Vagina (tissue), 2 donors: ENCODE measurements around the gene B4GALNT4. TPM values are rescaled to one million over a fixed set of nuclear protein-coding genes. Genes with fewer than 3 reads are reported as not detected.
"Not testable (repeated sequence)": the region's sequence is repeated elsewhere in the genome, so short reads cannot be mapped to it uniquely, and the experiment has no call there.

ENCODE experiments used
- DNase-seq, 2 donors: peaks; one replicate each; pipeline ENCODE4 v3.0.0-alpha.2; 2017; ENCODE audit errors: extremely low spot score in 2 of 2
- H3K27ac ChIP-seq: fragments of 200-600 bp; sonication (generic); one replicate; pipeline ENCODE4 v1.5.1; 2019
- H3K27me3 ChIP-seq: fragments of 200-600 bp; sonication (generic); one replicate; pipeline ENCODE4 v1.5.1; 2019
- H3K36me3 ChIP-seq, 2 donors: fragments of 200-600 bp; sonication (generic); one replicate each; pipeline ENCODE4 v1.5.1; 2017 to 2019
- H3K4me1 ChIP-seq: fragments of 200-600 bp; sonication (generic); one replicate; pipeline ENCODE4 v1.5.1; 2019
- H3K4me3 ChIP-seq, 2 donors: fragments of 200-600 bp; sonication (generic); 1 replicate in 1 of 2; 2 replicates in 1 of 2; pipeline ENCODE4 v1.5.1; 2016 to 2019
- H3K9me3 ChIP-seq: fragments of 200-600 bp; sonication (generic); one replicate; pipeline ENCODE4 v1.5.1; 2019
- CTCF ChIP-seq, 3 experiments: fragments of 450-650 bp in 2 of 3; fragments of 200-600 bp in 1 of 3; sonication (generic) in 1 of 3; IDR thresholded peaks; one replicate each; pipeline ENCODE4 v1.5.1; 2017 to 2019; ENCODE audit warnings: antibody characterized with exemption in 3 of 3, mild to moderate bottlenecking in 2 of 3, moderate library complexity in 2 of 3
- POLR2A ChIP-seq, 2 donors: fragments of 450-650 bp; IDR thresholded peaks; one replicate each; pipeline ENCODE4 v1.6.1; 2017; ENCODE audit warnings: antibody characterized with exemption in 2 of 2, mild to moderate bottlenecking in 2 of 2, moderate library complexity in 2 of 2
- POLR2AphosphoS5 ChIP-seq, 2 donors: sonication (generic); formaldehyde crosslinking; IDR thresholded peaks; one replicate each; pipeline ENCODE4 v1.9.0; 2017; ENCODE audit warnings: antibody characterized with exemption in 2 of 2, mild to moderate bottlenecking in 2 of 2, low read depth in 1 of 2; ENCODE audit not compliant: insufficient read depth in 1 of 2
- intact Hi-C: fragments of 100-400 bp; cut with DNase I; formaldehyde crosslinking; loops from one replicate; pipeline ENCODE4 v1.15.1; 2023
- total RNA-seq: library from RNA; depleted of rRNA; stranded (reverse); fragments of >200 nt; gene quantifications from one replicate; pipeline ENCODE4 v1.2.3, GENCODE V29; 2016

The B4GALNT4 gene
- total RNA-seq, 1 donor from 2014 or later, result 15.5 TPM

- H3K4me1 ChIP-seq, result peaks cover 11% of the 10 kb centered on the region
- no peaks in the 10 kb centered on the region for H3K36me3 ChIP-seq
- H3K4me3 ChIP-seq, result no peak overlapping the region
- intact Hi-C loops, result no loop called here
- H3K9me3 ChIP-seq, result no peaks in the 10 kb centered on the region
- no peaks in the 10 kb centered on the region for H3K27me3 ChIP-seq
- no peak for DNase-seq
- TF ChIP-seq POLR2A (IDR thresholded peaks at IDR 0.05) (no peak), CTCF (IDR thresholded peaks at IDR 0.05) (no peak), POLR2AphosphoS5 (IDR thresholded peaks at IDR 0.05; ENCODE audit: insufficient read depth in 1 of 2, low read depth in 1 of 2) (no peak)
- no peak overlapping the region for H3K27ac ChIP-seq
These were observed 24.3 kb upstream of the B4GALNT4 start for GRCh38 chr11:344836-345578.

- Histone ChIP-seq H3K9me3 (no peaks in the 10 kb centered on the region), H3K27me3 (no peaks in the 10 kb centered on the region), H3K36me3 (no peaks in the 10 kb centered on the region), H3K27ac (no peak overlapping the region), H3K4me3 (no peak overlapping the region), H3K4me1 (peaks cover 21% of the 10 kb centered on the region)
- intact Hi-C loops, result no loop called here
- no peak for DNase-seq
- TF ChIP-seq POLR2AphosphoS5 (IDR thresholded peaks at IDR 0.05; ENCODE audit: insufficient read depth in 1 of 2, low read depth in 1 of 2) (no peak), CTCF (IDR thresholded peaks at IDR 0.05) (no peak), POLR2A (IDR thresholded peaks at IDR 0.05) (no peak)
These were observed 22.8 kb upstream of the B4GALNT4 start for GRCh38 chr11:346529-346928.

GRCh38 chr11:349270-349954, 19.9 kb upstream of the B4GALNT4 start:
- H3K4me3 ChIP-seq, H3K9me3 ChIP-seq, DNase-seq, H3K36me3 ChIP-seq, intact Hi-C loops, H3K27me3 ChIP-seq, H3K27ac ChIP-seq: not testable (repeated sequence)
- H3K4me1 ChIP-seq, result peaks cover 34% of the 10 kb centered on the region

GRCh38 chr11:350033-350722, 19.1 kb upstream of the B4GALNT4 start:
- intact Hi-C loops, H3K27me3 ChIP-seq, H3K36me3 ChIP-seq, H3K4me3 ChIP-seq, H3K9me3 ChIP-seq, DNase-seq: not testable (repeated sequence)
- H3K27ac ChIP-seq, result peak overlapping the region; percentile 30
- peaks cover 36% of the 10 kb centered on the region for H3K4me1 ChIP-seq

- intact Hi-C loops, result no loop called here
These were observed 18.5 kb upstream of the B4GALNT4 start for GRCh38 chr11:350723-351255.

More at GRCh38 chr11:350723-351255, 18.5 kb upstream of the B4GALNT4 start:
- no peak for DNase-seq
- H3K4me1 ChIP-seq, result peaks cover 42% of the 10 kb centered on the region
- H3K4me3 ChIP-seq, result no peak overlapping the region
- H3K27ac ChIP-seq, result peak overlapping the region; percentile 30
- H3K36me3 ChIP-seq, result no peaks in the 10 kb centered on the region
- H3K9me3 ChIP-seq, result no peaks in the 10 kb centered on the region
- H3K27me3 ChIP-seq, result no peaks in the 10 kb centered on the region
- no peak for TF ChIP-seq POLR2AphosphoS5 (IDR thresholded peaks at IDR 0.05; ENCODE audit: insufficient read depth in 1 of 2, low read depth in 1 of 2)
- TF ChIP-seq CTCF (IDR thresholded peaks at IDR 0.05), result no peak
- no peak for TF ChIP-seq POLR2A (IDR thresholded peaks at IDR 0.05)
